Stomach (tissue), 4 donors: Measurements from ENCODE around the gene SMAD2.

Experiments used
- CTCF ChIP-seq, 7 experiments: fragments of 450-650 bp in 4 of 7; fragments of 200-600 bp in 3 of 7; sonication (generic) in 3 of 7; IDR thresholded peaks; one replicate each; pipeline ENCODE4 v1.5.1; 2016 to 2019; ENCODE audit warnings: antibody characterized with exemption in 7 of 7, control low read depth in 2 of 7, mild to moderate bottlenecking in 1 of 7
- POLR2A ChIP-seq, 4 donors: fragments of 450-650 bp; IDR thresholded peaks; one replicate each; pipeline ENCODE4 v1.6.1; 2016; ENCODE audit warnings: antibody characterized with exemption in 4 of 4, control low read depth in 2 of 4, mild to moderate bottlenecking in 1 of 4, moderate library complexity in 1 of 4
- POLR2AphosphoS5 ChIP-seq, 3 donors: sonication (generic); formaldehyde crosslinking; IDR thresholded peaks; one replicate each; pipeline ENCODE4 v1.6.1; 2016; ENCODE audit warnings: antibody characterized with exemption in 3 of 3

DNA sequence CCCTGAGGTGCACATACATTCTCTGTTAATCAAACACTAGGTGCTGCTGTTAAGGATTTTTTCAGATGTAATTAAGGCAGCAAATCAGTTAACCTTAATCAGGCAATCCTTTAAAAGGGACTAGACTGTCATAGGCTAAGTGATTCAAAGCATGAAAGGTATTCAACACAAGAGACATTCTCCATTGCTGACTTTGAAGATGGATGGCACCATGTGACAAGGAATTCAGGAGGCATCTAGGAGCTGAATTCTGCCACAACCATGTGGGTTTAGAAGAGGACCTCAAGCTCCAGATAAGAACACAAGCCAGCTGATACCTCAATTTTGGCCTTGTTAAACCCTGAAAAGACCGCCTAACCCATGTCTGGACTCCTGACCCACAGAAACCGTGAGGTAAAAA is 84.0 kb downstream of the SMAD2 start:
- TF ChIP-seq POLR2A (IDR thresholded peaks at IDR 0.05) (no peak), CTCF (IDR thresholded peaks at IDR 0.05) (no peak), POLR2AphosphoS5 (IDR thresholded peaks at IDR 0.05) (no peak)
